T-helper 1 cell (primary cell): Measurements from ENCODE around the gene SUSD2.
"Not testable (repeated sequence)": the region's sequence is repeated elsewhere in the genome, so short reads cannot be mapped to it uniquely, and the experiment has no call there.

Experiments
- DNase-seq, 5 donors: peaks; one replicate each; pipeline ENCODE4 v3.0.0-alpha.2; 2012 to 2020
- total RNA-seq, 4 donors: gene quantifications; one replicate each; lab custom pipeline; 2026; lab: John Stamatoyannopoulos, UW

The SUSD2 gene, protein sequence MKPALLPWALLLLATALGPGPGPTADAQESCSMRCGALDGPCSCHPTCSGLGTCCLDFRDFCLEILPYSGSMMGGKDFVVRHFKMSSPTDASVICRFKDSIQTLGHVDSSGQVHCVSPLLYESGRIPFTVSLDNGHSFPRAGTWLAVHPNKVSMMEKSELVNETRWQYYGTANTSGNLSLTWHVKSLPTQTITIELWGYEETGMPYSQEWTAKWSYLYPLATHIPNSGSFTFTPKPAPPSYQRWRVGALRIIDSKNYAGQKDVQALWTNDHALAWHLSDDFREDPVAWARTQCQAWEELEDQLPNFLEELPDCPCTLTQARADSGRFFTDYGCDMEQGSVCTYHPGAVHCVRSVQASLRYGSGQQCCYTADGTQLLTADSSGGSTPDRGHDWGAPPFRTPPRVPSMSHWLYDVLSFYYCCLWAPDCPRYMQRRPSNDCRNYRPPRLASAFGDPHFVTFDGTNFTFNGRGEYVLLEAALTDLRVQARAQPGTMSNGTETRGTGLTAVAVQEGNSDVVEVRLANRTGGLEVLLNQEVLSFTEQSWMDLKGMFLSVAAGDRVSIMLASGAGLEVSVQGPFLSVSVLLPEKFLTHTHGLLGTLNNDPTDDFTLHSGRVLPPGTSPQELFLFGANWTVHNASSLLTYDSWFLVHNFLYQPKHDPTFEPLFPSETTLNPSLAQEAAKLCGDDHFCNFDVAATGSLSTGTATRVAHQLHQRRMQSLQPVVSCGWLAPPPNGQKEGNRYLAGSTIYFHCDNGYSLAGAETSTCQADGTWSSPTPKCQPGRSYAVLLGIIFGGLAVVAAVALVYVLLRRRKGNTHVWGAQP
- total RNA-seq, result 1.1 to 2.4 (median 1.4) reads per million in 4 donors

DNA sequence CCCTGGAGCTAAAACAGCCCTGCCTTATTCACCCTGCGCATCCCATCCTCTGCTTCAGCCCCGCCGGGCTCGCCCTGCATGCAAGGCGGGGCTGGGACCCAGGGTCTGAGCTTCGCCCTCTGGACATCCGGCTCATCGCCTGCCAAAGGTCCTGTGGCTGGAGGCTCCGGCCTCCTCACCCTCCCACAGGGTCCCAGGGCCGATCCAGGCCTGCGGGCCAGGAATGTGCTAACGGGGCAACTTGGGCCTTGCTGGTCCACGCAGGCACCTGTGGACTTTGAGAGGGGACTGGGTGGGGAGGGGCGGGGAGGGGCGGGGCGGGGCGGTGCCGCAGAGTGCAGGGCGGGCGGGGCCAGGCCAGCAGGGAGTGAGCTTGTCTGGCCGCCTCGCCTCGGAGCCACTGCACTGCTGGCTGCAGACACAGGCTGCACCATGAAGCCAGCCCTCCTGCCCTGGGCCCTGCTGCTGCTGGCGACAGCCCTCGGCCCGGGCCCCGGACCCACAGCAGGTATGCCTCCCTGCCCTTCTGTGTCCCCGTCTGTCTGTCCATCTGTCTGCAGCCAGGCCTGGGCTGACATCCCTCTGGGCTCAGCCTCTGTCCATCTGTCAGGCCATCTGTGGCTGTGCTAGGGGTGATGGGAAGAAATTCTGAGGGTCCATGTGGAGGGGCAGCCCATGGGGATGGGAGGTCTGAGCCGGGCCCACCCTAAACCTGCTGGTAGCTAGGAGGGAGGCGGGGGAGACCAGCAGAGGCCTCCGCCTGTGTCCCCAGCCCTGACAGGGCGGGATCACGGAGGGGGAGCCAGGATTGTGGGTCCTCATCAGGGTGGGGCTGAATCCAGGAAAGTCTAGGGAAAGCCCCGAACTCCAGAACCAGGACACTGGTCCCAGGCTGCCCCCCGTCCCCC, at the start of gene SUSD2:
TSS of gene SUSD2 (plus strand) at position 400 of the 908 bp plus-strand sequence. CDS start at position 433, 33 bp downstream.
- DNase-seq, result no peak

GRCh38 chr22:24133187-24133965, 47.9 kb upstream of the SUSD2 start:
- DNase-seq, result peak in 1 of 5 donors; percentile 16

- peak in 2 of 5 donors; percentile 35 for DNase-seq
Measured at GRCh38 chr22:24134090-24134846, 47.0 kb upstream of the SUSD2 start.

GRCh38 chr22:24136533-24136932, 44.8 kb upstream of the SUSD2 start:
- DNase-seq, result not testable (repeated sequence)

GRCh38 chr22:24137595-24137994, 43.7 kb upstream of the SUSD2 start:
- no peak for DNase-seq

GRCh38 chr22:24138649-24139420, 42.5 kb upstream of the SUSD2 start:
- no peak for DNase-seq

GRCh38 chr22:24140357-24140756, 40.9 kb upstream of the SUSD2 start:
- no peak for DNase-seq

GRCh38 chr22:24141586-24141985, 39.7 kb upstream of the SUSD2 start:
- peak in 1 of 5 donors; percentile 18 for DNase-seq

DNA sequence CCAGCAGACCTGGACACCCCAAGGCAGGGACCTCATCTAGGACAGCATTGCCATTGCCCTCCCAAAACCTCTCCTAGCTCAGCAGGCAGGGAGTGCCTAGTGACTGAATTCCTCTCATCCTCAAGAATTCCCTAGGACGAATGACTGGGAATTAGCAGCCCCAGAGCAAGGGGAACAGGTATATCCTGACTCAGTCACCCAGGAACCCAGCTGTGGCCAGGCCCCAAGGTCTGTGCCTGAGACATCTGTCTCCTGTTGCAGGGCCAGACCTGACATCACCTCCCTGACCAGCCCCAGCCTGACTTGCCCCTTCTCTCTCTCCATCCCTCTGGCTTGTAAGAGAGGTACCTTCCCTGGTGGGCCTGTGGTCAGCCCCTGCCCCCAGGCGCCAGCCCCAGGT, 39.0 kb upstream of the SUSD2 start:
- DNase-seq, result no peak

DNA sequence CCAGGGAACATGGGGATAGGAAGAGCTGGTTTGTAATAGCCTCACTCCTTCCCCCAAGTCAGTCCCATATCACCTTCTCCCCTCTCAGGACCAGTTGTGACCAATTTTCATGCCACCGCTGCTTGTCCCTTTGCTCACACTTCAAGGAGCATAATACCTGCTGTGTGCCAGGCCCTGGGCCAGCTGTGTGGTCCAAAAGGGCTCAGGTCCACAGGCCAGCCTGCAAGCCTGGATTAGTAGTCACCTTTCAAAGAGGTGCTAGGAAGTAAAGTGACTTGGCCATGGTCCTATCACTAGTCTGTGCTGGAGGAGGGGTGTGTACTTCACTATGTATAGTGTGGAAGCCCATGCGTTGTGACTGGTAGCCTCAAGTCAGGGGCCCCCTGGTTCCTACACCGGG, 38.5 kb upstream of the SUSD2 start:
- no peak for DNase-seq

DNA sequence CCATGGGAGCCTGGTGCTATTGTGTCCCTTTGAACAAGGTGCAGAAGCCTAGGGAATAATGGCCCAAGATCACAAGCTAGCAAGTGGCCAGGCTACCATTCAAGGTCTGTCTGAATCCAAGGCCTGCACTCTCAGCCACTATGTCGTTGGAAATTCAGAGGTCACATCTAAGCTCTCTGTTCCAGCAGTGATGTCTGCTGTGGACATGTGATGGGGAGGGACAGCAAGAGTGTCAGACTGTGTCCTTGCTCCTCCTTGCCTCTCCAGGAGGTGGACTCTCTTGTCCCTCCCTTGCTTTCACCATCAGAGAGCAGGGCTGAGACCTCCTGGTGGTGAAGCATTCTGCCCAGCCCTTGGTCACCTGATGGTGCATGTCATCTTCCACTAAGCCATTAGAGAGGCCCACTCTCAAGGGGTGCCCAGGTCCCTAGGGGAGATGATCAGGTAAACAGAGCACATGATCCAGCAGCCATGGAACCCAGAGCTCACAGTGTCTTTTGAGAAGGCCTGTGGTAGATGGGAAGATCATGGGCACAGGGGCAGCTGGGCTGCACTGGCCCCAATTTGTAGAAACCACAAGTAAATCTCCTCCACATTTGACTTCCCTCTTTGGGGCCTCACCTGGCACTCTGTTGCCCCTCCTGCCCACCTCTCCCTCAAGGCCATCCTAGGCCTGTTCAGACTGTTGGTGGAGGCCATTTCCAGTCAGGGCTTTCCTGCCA, 37.1 kb upstream of the SUSD2 start:
- DNase-seq, result no peak

DNA sequence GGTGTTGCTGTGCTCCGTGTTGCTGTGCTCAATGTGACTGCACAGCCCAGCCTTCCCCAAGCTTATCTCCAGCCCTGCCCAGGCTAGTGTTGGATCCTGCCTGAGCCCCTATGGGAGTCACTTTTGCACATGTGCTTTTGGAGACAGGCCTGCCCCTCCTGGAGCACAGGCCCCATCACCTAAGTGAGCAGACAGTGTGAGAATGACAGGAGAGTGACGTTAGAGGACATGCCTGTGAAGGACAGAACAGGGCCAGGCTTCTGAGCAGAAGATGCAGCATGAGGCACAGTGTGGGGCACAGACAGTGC, 36.6 kb upstream of the SUSD2 start:
- no peak for DNase-seq

DNA sequence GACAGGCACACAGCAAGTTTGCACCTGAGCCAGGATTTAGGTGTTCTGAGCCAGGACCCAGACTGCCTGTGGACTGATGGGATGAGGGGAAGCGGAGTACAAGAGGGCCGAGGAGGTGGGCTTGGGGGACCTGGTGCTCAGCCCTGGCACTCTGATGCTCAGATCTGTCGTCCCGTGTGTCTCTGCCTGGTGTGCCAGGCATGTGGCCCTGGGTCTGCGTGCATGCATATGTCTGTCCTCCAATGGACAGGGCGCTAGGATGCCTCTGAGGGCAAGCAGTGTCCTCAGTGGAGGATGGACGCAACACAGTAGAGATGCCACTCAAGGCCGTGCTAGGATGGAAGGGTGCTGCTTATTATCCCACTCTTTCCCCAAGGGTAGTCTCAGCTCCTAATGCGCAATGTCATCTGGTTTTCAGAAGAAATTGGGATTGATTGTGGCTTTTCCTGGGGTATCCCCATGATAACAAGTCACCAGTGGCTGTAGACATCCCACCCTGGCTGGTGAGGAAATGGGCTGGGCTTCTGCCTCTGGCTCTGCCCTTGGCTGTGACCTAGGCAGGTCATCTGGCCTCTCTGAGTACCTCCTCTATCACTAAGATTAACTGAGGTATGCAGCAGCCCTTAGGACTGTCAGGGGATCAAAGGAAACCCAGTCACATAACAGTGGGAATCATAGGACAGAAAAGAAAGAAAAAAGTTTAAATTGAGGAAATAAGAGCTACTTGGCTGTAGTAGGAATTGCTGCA, 35.7 kb upstream of the SUSD2 start:
- DNase-seq, result no peak

- no peak for DNase-seq
Measured at GRCh38 chr22:24146194-24146616, 35.1 kb upstream of the SUSD2 start.

DNA sequence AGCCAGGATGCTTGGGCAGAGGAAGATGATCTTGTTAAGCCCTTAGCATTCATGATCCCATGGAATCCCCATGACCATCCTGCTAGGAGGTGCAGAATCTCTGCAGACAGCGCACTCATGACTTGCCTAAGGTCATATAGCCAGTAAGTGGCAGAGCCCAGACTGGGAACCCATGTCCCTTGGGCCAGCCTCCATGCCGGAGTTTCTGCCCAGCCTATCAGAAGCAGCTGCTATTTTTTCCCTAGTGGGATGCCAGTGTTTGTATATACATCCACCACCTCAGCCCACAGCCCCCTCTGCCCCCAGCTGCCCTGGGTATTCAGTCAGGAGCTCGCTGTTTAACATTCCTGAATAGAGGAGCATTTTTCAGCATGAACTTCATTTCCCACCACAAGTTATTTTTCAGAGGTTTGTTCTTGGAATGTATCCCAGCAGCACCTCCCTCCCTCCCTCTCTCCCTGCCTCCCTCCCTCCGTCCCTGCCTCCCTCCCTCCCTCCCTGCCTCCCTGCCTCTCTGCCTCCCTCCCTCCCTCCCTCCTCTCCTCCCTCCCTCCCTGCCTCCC, 34.4 kb upstream of the SUSD2 start:
- DNase-seq, result no peak

- no peak for DNase-seq
Measured at GRCh38 chr22:24147666-24148065, 33.6 kb upstream of the SUSD2 start.

DNA sequence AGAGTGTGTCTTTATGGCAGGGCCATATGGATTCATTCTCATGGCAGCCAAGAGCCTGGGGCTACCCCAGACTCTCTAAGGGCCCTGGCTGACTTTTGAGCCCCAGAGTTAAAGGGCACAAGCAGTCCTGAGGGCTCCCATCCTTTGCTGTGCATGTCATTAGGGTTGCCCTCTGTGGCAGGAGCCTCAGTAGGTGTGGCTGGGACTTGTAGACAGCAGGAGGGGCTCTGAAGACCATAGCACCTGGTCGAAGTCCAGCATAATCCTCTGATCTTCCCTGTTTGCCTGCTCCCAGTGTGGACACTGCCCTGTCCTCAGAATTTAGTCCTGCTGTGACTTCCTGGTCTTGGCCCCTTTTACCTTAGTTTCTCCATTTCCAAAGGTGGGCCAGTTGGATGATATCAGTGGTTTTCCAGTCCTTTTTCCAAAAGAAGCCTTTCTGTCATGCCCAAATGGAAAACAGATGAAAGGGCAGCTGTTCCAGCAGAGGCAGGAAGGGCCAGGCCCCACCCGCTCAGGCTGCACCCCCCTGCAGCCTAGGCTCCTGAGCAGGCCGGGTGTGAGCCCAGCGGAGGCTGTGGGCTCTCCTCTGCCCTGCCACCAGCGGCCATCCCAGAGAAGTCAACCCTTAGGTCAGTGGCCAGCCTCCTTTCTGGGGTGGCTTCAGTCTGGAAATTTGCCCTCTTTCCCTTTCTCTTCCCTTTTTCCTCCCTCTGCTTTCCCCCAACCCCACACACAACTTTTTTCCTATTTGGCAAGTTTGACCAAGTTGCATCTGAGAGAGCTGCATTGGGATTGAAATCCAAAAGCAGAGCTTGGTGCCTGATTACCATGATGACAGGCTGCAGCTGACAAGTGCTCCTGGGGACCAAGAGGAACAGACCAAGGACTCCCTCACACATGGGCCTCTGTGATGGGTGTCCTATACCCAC, 32.8 kb upstream of the SUSD2 start:
- no peak for DNase-seq
